Epithelial cell of proximal tubule (primary cell): ENCODE data around the gene CXCR5. TPM values are rescaled to one million over a fixed set of nuclear protein-coding genes. Genes with fewer than 3 reads are reported as not detected.

Experiments used
- DNase-seq: peaks from one replicate; pipeline ENCODE4 v3.0.0-alpha.2; 2011; ENCODE audit warnings: low read depth
- H3K4me3 ChIP-seq: 2 replicates; pipeline ENCODE4 v1.5.1; 2011; ENCODE audit warnings: low read depth, mild to moderate bottlenecking, low read length
- CTCF ChIP-seq: conservative IDR thresholded peaks from 2 replicates; pipeline ENCODE4 v1.5.1; 2012; ENCODE audit warnings: low read depth, mild to moderate bottlenecking, low read length
- total RNA-seq: library from RNA; depleted of rRNA; stranded (reverse); fragments of >200 nt; gene quantifications from 2 replicates; pipeline ENCODE4 v1.2.3, GENCODE V29; 2015

Gene CXCR5
- total RNA-seq, 1 donor from 2014 or later: not detected

GRCh38 chr11:118902336-118903203 lies 18.9 kb downstream of the CXCR5 start:
- no peak for TF ChIP-seq CTCF
- no peak overlapping the region for H3K4me3 ChIP-seq
- no peak for DNase-seq

GRCh38 chr11:118903204-118904015 lies 19.7 kb downstream of the CXCR5 start:
- DNase-seq: no peak
- TF ChIP-seq CTCF: no peak
- H3K4me3 ChIP-seq: no peak overlapping the region

- no peak overlapping the region for H3K4me3 ChIP-seq
- TF ChIP-seq CTCF: peak; percentile 88
- DNase-seq: no peak
Measured at GRCh38 chr11:118907051-118908042, 23.7 kb downstream of the CXCR5 start.

GRCh38 chr11:118908264-118908663 lies 24.6 kb downstream of the CXCR5 start:
- no peak for DNase-seq
- TF ChIP-seq CTCF: no peak
- H3K4me3 ChIP-seq: no peak overlapping the region

GRCh38 chr11:118908901-118909618 lies 25.4 kb downstream of the CXCR5 start:
- H3K4me3 ChIP-seq: peak overlapping the region; percentile 47
- DNase-seq: no peak
- TF ChIP-seq CTCF: no peak
